NCI-H774 (cell line): ENCODE results near the gene QKI.

Source experiments
- DNase-seq: peaks from one replicate; lab custom pipeline; 2025; lab: John Stamatoyannopoulos, UW

QKI gene

GRCh38 chr6:163620101-163620500 lies 205.6 kb downstream of the QKI start:
- DNase-seq, result no peak

- DNase-seq, result no peak
Measured at GRCh38 chr6:163620670-163621330, 206.3 kb downstream of the QKI start.

GRCh38 chr6:163625265-163625664 lies 210.7 kb downstream of the QKI start:
- DNase-seq, result no peak

- DNase-seq, result no peak
Measured at GRCh38 chr6:163626073-163626867, 211.8 kb downstream of the QKI start.

GRCh38 chr6:163627274-163628062 lies 212.9 kb downstream of the QKI start:
- no peak for DNase-seq
